ENCODE results near the gene BDKRB2.

The BDKRB2 gene

DNA sequence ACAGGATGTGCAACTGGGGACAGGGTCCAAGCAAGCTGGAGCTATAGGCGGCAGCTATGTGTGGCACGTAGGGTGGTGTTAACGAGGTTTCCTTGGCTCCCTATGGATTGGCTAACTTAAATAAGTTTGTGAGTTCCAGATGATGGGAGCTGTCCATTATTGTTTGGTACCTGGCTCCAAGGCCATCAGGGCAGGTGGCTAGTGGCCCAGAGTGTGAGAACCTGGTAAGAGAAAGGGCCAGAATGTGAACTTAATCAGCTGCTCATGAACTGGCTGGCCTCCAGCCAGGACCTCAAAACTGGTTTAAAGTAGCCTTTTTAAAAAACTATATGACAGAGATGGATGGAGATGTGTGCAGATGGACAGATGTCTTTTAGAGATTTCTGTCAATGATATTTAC lies 1.5 kb upstream of the BDKRB2 start:
- TF ChIP-seq POLR2A (IDR thresholded peaks at IDR 0.05; ENCODE audit: low read depth, low read length) = no peak
- no peak for TF ChIP-seq POLR2AphosphoS5 (IDR thresholded peaks at IDR 0.05; ENCODE audit: low read depth, low read length)
- TF ChIP-seq TAF1 (IDR thresholded peaks at IDR 0.05; ENCODE audit: borderline replicate concordance, low read depth, low read length) = no peak
- FAIRE-seq (no peak), DNase-seq (ENCODE audit: insufficient read length) (no peak)

GRCh38 chr14:96203635-96204034 lies 1.0 kb upstream of the BDKRB2 start:
- FAIRE-seq = no peak
- no peak for TF ChIP-seq TAF1 (IDR thresholded peaks at IDR 0.05; ENCODE audit: borderline replicate concordance, low read depth, low read length)
- TF ChIP-seq POLR2A (IDR thresholded peaks at IDR 0.05; ENCODE audit: low read depth, low read length) = no peak
- TF ChIP-seq POLR2AphosphoS5 (IDR thresholded peaks at IDR 0.05; ENCODE audit: low read depth, low read length) = no peak
- DNase-seq (ENCODE audit: insufficient read length) = no peak

- DNase-seq (ENCODE audit: insufficient read length) = no peak
- no peak for FAIRE-seq
- no peak for TF ChIP-seq TAF1 (IDR thresholded peaks at IDR 0.05; ENCODE audit: borderline replicate concordance, low read depth, low read length)
- TF ChIP-seq POLR2A (IDR thresholded peaks at IDR 0.05; ENCODE audit: low read depth, low read length) = no peak
- TF ChIP-seq POLR2AphosphoS5 (IDR thresholded peaks at IDR 0.05; ENCODE audit: low read depth, low read length) = no peak
Measured at GRCh38 chr14:96205059-96205977, 679 bp downstream of the BDKRB2 start.

- no peak for FAIRE-seq
- DNase-seq (ENCODE audit: insufficient read length) = no peak
- TF ChIP-seq POLR2AphosphoS5 (IDR thresholded peaks at IDR 0.05; ENCODE audit: low read depth, low read length) = no peak
- TF ChIP-seq POLR2A (IDR thresholded peaks at IDR 0.05; ENCODE audit: low read depth, low read length) = no peak
- no peak for TF ChIP-seq TAF1 (IDR thresholded peaks at IDR 0.05; ENCODE audit: borderline replicate concordance, low read depth, low read length)
Measured at GRCh38 chr14:96205978-96206360, 1.3 kb downstream of the BDKRB2 start.

- TF ChIP-seq TAF1 (IDR thresholded peaks at IDR 0.05; ENCODE audit: borderline replicate concordance, low read depth, low read length) (no peak), POLR2A (IDR thresholded peaks at IDR 0.05; ENCODE audit: low read depth, low read length) (no peak), POLR2AphosphoS5 (IDR thresholded peaks at IDR 0.05; ENCODE audit: low read depth, low read length) (no peak)
- FAIRE-seq (no peak), DNase-seq (ENCODE audit: insufficient read length) (no peak)
Measured at GRCh38 chr14:96206461-96206860, 1.8 kb downstream of the BDKRB2 start.

GRCh38 chr14:96207686-96208085 lies 3.0 kb downstream of the BDKRB2 start:
- TF ChIP-seq POLR2A (IDR thresholded peaks at IDR 0.05; ENCODE audit: low read depth, low read length) (no peak), POLR2AphosphoS5 (IDR thresholded peaks at IDR 0.05; ENCODE audit: low read depth, low read length) (no peak), TAF1 (IDR thresholded peaks at IDR 0.05; ENCODE audit: borderline replicate concordance, low read depth, low read length) (no peak)
- no peak for DNase-seq (ENCODE audit: insufficient read length)
- no peak for FAIRE-seq

DNA sequence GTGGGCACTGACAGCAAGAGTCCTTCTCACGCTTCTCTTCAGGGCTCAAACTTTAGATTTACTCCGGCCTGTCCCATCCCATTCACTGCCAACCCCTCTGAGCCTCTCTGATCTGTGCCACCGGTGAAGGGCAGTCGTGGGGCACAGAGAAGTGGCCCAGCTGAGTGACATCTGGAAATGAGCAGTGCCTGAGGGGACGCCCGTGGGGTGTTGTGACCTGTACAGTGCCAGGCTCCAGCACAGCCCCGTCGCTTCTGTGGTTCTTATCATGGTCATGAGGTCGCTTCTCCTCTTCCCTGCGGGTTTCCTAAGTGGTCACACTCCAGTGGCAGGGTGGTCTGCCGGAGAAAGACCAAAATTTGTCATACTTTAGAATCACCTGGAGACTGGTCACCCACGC lies 4.1 kb downstream of the BDKRB2 start:
- DNase-seq (ENCODE audit: insufficient read length) (no peak), FAIRE-seq (no peak)
- TF ChIP-seq POLR2A (IDR thresholded peaks at IDR 0.05; ENCODE audit: low read depth, low read length) (no peak), TAF1 (IDR thresholded peaks at IDR 0.05; ENCODE audit: borderline replicate concordance, low read depth, low read length) (no peak), POLR2AphosphoS5 (IDR thresholded peaks at IDR 0.05; ENCODE audit: low read depth, low read length) (no peak)

GRCh38 chr14:96212140-96212539 lies 7.5 kb downstream of the BDKRB2 start:
- DNase-seq (ENCODE audit: insufficient read length) (no peak), FAIRE-seq (no peak)

DNA sequence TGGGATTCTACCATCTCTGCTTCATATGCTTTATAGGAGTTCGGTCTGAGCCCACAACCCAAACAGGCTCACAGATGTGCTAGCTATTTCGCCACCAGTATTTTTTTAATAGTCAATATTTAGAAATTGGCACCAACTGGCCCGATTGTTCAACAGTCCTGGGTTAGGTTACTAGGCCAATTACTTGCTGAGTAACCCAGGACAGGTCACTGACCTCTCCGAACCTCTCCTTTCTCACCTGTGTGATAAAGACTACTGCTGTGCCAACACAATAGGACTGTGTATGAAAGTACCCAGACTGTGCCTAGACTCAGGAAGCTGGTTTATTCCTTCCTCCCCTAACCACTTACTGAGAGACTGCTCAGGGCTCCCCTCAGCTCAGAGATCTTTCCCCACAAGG lies 8.3 kb downstream of the BDKRB2 start:
- DNase-seq (ENCODE audit: insufficient read length) = no peak
- TF ChIP-seq TAF1 (IDR thresholded peaks at IDR 0.05; ENCODE audit: borderline replicate concordance, low read depth, low read length) = no peak
- no peak for TF ChIP-seq POLR2A (IDR thresholded peaks at IDR 0.05; ENCODE audit: low read depth, low read length)
- no peak for TF ChIP-seq POLR2AphosphoS5 (IDR thresholded peaks at IDR 0.05; ENCODE audit: low read depth, low read length)
- no peak for FAIRE-seq

More at GRCh38 chr14:96212140-96212539, 7.5 kb downstream of the BDKRB2 start:
- no peak for TF ChIP-seq POLR2A (IDR thresholded peaks at IDR 0.05; ENCODE audit: low read depth, low read length)
- TF ChIP-seq POLR2AphosphoS5 (IDR thresholded peaks at IDR 0.05; ENCODE audit: low read depth, low read length) = no peak
- no peak for TF ChIP-seq TAF1 (IDR thresholded peaks at IDR 0.05; ENCODE audit: borderline replicate concordance, low read depth, low read length)

DNA sequence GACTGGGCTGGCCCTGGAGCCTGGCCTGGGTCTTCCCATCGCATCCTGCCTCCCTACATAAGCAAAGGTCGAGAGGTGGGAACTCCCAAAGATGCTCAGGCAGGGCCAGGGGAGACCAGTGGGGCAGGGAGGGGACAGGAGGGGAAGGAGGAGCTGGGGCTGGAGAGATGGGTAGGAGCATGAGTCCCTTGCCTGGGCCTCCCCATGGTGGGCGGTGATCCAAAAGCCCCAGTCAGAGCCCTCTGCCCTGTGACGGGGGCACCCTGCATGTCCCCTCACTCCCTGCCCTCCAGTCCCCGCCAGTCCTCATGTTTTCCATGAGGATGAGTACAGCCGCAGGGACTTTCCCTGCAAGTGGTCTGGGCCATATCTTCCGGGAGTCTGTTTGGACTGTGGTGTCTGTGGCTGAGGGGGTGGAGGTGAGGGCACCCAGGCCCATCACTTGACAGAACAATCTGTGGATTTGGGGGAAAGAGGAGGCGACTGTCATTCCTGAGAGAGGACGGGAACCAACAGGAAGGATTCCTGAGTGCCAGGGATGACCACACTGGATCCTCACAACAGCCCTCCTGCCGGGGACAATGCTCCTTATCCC lies 9.3 kb downstream of the BDKRB2 start:
- FAIRE-seq = no peak
- TF ChIP-seq POLR2A (IDR thresholded peaks at IDR 0.05; ENCODE audit: low read depth, low read length) (no peak), POLR2AphosphoS5 (IDR thresholded peaks at IDR 0.05; ENCODE audit: low read depth, low read length) (no peak)
- no peak for DNase-seq (ENCODE audit: insufficient read length)

- no peak for FAIRE-seq
- TF ChIP-seq TAF1 (IDR thresholded peaks at IDR 0.05; ENCODE audit: borderline replicate concordance, low read depth, low read length) = no peak
- TF ChIP-seq POLR2AphosphoS5 (IDR thresholded peaks at IDR 0.05; ENCODE audit: low read depth, low read length) = no peak
- TF ChIP-seq POLR2A (IDR thresholded peaks at IDR 0.05; ENCODE audit: low read depth, low read length) = no peak
- DNase-seq (ENCODE audit: insufficient read length) = no peak
Measured at GRCh38 chr14:96214793-96215192, 10.2 kb downstream of the BDKRB2 start.

Measured in GM12892 (cell line).